Spleen (tissue), 7 donors: ENCODE data around the gene SEMG1.

Experiments
- POLR2A ChIP-seq, 3 donors: fragments of 450-650 bp; IDR thresholded peaks; one replicate each; pipeline ENCODE4 v1.5.1; 2017; ENCODE audit warnings: antibody characterized with exemption in 3 of 3, mild to moderate bottlenecking in 1 of 3
- POLR2AphosphoS5 ChIP-seq, 3 donors: sonication (generic); formaldehyde crosslinking; IDR thresholded peaks; one replicate each; pipeline ENCODE4 v1.5.1; 2017; ENCODE audit warnings: antibody characterized with exemption in 3 of 3
- TF ChIP-seq, protein P1 (sequence below), 11 experiments: fragments of 200-600 bp in 7 of 11; fragments of 450-650 bp in 4 of 11; sonication (generic) in 4 of 11; IDR thresholded peaks in 8 of 11; conservative IDR thresholded peaks in 3 of 11; 1 replicate in 7 of 11; 2 replicates in 4 of 11; pipeline versions ENCODE4 v1.4.0 to v1.8.0; 2016 to 2021; ENCODE audit warnings: antibody characterized with exemption in 11 of 11, inconsistent platforms in 4 of 11, mild to moderate bottlenecking in 1 of 11
- donor health status: DM: no; HTN: no; CAD: no; lungs with moderate emphysema.
- donor health status: DM: no; HTN: no; CAD: no.
- donor health status: DM: no; HTN: no; CAD: no.

DNA sequence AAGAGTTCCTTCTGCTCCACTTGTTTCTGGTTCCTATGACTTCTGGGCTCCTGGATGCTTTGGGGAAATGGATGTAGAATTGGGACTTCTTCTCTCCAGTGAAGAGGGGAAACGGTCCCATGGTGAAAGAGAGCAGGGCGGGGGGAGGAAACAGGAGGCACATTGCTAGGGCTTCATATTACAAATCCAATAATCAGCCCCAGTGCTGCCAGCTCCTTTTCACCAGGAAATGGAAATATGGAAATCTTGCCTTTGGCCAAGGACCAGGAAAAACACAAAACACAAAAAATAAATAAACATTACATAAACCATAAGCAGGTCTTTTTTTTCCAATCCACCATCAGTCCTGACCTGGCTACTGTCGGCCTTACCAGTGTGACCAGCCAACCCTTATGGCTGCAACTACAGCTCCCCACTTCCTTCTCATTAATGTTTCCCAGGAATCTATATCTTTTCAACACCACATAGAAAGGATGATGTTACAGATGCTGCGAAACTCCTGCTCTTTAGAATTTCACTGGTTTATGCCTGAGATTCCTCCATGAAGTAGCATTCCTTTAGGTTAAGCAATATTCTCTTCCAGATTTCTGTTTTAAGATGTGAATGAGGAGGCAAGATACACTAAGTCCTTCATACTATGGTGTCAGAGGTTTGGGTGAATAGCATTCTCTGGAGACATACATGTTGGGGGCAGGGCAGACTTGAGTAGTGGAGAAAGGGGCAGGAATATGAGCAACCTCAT, 30.1 kb upstream of the SEMG1 start:
- TF ChIP-seq, protein P1, sequence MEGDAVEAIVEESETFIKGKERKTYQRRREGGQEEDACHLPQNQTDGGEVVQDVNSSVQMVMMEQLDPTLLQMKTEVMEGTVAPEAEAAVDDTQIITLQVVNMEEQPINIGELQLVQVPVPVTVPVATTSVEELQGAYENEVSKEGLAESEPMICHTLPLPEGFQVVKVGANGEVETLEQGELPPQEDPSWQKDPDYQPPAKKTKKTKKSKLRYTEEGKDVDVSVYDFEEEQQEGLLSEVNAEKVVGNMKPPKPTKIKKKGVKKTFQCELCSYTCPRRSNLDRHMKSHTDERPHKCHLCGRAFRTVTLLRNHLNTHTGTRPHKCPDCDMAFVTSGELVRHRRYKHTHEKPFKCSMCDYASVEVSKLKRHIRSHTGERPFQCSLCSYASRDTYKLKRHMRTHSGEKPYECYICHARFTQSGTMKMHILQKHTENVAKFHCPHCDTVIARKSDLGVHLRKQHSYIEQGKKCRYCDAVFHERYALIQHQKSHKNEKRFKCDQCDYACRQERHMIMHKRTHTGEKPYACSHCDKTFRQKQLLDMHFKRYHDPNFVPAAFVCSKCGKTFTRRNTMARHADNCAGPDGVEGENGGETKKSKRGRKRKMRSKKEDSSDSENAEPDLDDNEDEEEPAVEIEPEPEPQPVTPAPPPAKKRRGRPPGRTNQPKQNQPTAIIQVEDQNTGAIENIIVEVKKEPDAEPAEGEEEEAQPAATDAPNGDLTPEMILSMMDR (IDR thresholded peaks at IDR 0.05 in 8 of 11, conservative IDR thresholded peaks at IDR 0.05 in 3 of 11): no peak
- no peak for TF ChIP-seq POLR2AphosphoS5 (IDR thresholded peaks at IDR 0.05)
- TF ChIP-seq POLR2A (IDR thresholded peaks at IDR 0.05): no peak
